ENCODE data around the gene PPIL6.
"Not testable (repeated sequence)": the region's sequence is repeated elsewhere in the genome, so short reads cannot be mapped to it uniquely, and the experiment has no call there.

The PPIL6 gene

DNA sequence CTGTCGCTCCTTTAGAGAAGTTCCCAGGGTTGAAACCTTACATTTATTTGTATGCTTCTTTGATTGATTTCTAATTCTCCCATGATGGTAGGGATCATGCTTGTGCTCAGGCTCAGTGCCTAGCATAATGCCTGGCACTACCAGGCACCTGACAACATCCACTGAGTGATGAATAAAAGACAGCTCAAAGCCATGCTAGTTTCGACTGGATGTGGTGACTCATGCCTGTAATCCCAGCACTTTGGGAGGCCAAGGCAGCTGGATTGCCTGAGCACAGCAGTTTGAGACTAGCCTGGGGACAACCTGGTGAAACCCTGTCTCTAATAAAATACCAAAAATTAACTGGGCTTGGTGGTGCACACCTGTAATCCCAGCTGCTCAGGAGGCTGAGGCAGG lies 46.5 kb downstream of the PPIL6 start:
- DNase-seq, result no peak

DNA sequence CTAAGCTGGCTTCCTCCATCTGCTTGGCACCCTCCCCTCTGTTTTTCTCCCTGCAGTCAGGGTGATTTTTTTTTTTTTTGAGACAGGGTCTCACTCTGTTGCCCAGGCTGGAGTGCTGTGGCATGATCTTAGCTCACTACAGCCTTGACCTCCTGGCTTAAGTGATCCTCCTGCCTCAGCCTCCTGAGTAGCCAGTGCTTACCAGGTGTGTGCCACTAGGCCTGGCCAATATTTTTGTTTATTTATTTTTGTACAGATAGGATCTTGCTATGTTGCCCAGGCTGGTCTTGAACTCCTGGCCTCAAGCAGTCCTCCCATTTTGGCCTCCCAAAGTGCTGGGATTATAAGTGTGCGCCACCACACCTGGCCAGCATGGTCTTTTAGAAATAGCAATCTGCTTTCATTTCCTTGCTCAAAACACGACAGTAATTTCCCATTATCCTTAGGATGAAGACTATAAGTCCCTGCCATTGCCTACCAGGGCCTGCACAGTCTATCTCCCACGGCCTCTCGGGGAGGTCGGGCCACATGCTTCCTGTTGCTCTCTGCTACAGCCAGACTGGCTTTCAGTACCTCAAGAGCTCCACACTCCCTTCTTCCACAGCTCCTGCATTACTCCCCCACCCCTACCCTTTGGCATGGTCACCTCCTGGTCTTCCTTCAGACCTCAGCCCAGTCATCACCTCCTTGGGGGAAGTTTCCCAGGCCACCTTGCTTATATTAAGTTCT lies 47.1 kb downstream of the PPIL6 start:
- no peak for DNase-seq

DNA sequence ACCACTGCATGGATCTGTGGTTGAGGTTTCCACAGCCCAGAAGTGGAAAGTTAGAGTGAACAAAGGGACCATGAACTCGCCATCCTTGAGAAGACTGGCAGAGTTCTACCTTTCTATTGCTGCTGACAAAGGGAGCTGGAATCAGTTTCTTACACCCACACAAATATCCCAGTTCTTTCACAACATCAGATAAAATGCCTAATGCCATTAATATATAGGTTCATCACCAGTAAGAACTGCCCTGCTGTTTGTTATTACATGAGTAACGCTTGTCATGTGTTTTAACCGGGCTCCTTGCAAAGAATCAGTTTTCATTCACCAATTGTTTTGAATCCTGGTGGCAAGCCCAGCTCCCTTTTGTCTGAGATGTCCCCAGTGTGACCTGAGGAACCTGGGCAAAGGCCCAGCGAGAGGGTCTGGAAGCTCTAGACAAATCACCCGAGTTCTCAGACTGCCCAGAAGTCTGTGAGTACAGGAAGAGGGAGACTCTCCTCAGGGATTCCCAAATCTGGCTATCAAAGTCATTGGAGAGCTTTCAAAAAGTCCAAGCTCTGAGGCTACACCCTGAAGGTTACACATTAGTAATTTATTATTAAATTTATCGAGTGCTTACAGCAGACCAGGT lies 50.7 kb downstream of the PPIL6 start:
- DNase-seq, result no peak

DNA sequence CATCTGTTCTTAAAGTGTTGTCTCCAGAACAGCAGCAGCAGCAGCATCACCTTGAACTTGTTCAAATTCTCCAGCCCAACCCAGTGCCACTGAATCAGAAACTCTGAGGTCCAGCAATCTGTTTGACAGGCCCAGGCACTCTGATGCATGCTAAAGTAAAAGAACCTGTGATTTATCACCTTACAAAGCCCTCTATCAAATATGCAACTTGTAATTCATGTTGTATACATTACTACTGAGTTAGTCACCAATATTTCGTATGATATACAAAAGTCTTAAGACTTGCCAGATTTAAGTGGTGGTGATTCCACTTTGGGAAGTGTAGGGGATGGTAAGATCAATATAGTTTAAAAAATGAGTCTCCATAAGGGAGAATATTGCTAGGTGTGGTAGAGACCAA lies 52.2 kb downstream of the PPIL6 start:
- no peak for DNase-seq

- no peak for DNase-seq
Observed at GRCh38 chr6:109383438-109383940, 56.9 kb downstream of the PPIL6 start.

- peak; percentile 94 for DNase-seq
Observed at GRCh38 chr6:109382576-109383437, 57.6 kb downstream of the PPIL6 start.

GRCh38 chr6:109381747-109382575 lies 58.5 kb downstream of the PPIL6 start, which contains the start of gene CD164:
Gene CD164, minus strand, starts transcription at chr6:109382467. Its CDS starts 89 bp downstream, at chr6:109382378.
- peak; percentile 97 for DNase-seq

- DNase-seq, result no peak
Observed at GRCh38 chr6:109381061-109381746, 59.2 kb downstream of the PPIL6 start.

GRCh38 chr6:109379711-109380110 lies 60.7 kb downstream of the PPIL6 start:
- peak; percentile 24 for DNase-seq

GRCh38 chr6:109377717-109378116 lies 62.7 kb downstream of the PPIL6 start:
- DNase-seq, result no peak

- DNase-seq, result no peak
Observed at GRCh38 chr6:109374326-109374892, 66.0 kb downstream of the PPIL6 start.

DNA sequence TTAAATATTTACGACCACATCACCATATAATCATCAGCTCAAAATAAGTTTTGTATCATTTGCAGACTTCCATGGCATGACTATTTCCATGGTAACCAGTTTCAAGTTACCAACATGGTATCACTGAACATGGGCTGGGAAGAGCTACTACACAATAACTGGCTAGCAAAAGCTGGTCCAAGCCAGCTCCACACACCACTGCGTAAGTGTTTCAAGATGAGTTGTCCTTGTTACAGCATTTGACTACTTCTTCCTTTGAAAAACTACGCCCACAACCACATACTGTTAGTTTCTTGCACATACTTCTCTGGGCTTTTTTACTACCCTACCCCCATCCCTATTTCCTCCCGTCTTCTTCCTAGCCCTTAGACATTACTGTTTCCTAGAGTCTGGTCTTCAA lies 66.7 kb downstream of the PPIL6 start:
- no peak for DNase-seq

DNA sequence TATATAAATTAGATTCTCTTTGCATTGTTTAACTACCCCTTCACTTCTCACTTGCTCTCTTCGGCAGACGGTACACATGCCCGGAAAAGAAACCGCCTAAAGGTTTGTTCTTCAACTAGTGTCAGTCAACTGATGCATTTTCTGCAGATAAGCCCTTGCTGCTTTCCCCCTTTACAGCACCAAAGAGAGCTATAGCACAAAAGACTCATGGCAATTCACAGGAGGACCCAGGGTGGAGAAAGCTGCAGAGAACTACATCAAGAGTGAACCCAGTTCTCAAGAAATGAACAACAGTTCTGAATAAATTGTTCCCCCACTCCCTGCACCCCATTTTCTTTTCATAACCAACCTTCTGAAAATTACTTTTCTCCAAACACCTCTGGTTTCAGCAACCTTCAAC lies 67.1 kb downstream of the PPIL6 start:
- no peak for DNase-seq

DNA sequence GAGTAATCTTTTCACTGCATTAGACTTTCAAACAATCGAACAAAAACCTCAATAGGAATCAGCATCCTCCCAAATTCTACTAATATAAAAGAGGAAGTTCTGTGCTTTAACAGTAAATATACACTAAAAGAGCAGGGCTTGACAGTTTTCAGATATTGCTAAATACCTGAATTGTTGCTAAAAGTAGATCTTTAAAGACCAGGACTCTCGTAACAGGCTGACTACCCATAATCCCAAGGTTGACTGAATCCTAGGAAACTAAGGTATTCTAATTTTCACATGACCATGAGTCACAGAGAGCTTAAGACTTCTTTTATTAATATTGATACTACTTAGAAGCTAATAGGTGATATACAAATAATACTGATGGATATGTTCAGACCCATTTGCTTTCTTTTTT lies 68.3 kb downstream of the PPIL6 start:
- no peak for DNase-seq

GRCh38 chr6:109370792-109371191 lies 69.6 kb downstream of the PPIL6 start:
- DNase-seq, result no peak

- no peak for DNase-seq
Observed at GRCh38 chr6:109370336-109370735, 70.1 kb downstream of the PPIL6 start.

DNA sequence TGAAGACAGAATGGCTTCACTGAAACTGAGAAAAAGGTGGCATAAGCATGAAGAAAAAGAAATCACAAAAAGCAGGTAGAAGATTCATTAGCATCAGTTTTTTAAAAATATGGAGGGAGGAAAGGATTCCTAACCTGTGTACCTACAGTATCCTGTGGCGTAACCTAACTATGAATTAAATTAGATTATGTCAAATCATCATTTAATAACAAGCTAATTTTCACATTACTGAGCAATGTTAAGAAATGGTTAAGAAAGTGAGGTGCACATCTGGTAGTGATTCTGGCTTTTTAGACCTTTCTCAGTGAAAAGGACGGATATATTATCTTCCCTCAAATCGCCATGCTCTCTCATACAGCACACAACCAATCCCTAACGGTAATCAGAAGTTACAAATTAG lies 70.7 kb downstream of the PPIL6 start:
- DNase-seq, result no peak

DNA sequence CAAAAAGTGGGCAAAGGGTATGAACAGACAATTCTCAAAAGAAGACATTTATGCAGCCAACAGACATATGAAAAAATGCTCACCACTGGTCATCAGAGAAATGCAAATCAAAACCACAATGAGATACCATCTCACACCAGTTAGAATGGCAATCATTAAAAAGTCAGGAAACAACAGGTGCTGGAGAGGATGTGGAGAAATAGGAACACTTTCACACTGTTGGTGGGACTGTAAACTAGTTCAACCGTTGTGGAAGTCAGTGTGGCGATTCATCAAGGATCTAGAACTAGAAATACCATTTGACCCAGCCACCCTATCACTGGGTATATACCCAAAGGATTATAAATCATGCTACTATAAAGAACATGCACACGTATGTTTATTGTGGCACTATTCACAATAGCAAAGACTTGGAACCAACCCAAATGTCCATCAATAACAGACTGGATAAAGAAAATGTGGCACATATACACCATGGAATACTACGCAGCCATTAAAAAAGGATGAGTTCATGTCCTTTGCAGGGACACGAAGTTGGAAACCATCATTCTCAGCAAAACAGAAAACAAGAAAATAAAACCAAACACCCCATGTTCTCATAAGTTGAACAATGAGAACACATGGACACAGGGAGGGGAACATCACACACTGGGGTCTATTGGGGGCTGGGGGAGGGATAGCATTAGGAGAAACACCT lies 75.9 kb downstream of the PPIL6 start:
- DNase-seq, result not testable (repeated sequence)

GRCh38 chr6:109363753-109364152 lies 76.7 kb downstream of the PPIL6 start:
- no peak for DNase-seq

DNA sequence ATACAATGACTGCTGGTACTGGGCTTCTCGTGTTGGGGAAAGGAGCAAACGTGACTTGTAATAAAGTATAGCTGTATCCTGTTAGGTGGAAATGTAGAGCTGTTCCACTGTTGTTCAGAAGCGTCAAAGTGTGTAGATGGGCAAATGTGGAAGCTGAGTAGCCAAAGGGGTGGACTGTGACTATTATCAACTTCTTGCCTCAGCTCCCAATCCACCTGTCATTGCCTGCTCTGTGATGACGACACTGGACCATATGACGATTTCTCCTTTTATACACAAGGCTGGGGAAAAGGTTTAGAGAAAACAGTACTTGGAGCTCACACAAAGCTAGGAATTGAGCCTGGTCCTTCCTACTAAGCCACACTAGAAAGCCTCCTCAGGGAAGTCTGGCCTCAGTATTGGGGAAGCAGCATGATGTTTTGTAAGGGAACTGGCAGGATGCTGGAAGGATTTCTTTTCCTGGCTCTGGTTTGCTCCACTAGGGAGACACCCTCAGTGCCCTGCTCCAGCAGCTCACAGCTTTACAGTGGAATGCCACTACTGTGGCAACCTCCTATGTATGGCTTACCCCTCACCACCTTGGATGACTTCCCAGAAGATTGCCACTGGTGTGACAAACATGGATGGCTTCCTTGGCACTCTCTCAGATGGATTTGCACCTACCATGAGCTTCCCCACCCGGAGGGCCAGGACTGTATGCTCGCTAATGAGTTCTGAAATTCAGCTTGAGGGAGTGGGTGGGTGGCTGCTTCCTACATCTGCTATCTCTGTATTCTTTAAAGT lies 78.1 kb downstream of the PPIL6 start:
- no peak for DNase-seq
